MM.1S (cell line): ENCODE measurements around the gene CCDC88B.

Experiments used
- EZH2 ChIP-seq: fragments of 300-600 bp; sonication (generic); optimal IDR thresholded peaks from 2 replicates; pipeline ENCODE3; 2017; ENCODE audit warnings: low read depth, mild to moderate bottlenecking, antibody characterized with exemption, low read length, mixed read lengths
- EZH2phosphoT487 ChIP-seq: fragments of 300-600 bp; sonication (generic); IDR thresholded peaks from 2 replicates; pipeline ENCODE4 v1.6.1; 2018; ENCODE audit warnings: antibody characterized with exemption, low read length
- TF ChIP-seq, protein P1 (sequence below): fragments of 300-600 bp; sonication (generic); IDR thresholded peaks from 2 replicates; pipeline ENCODE4 v1.5.1; 2016; ENCODE audit warnings: antibody characterized with exemption, low read length, mixed read lengths

DNA sequence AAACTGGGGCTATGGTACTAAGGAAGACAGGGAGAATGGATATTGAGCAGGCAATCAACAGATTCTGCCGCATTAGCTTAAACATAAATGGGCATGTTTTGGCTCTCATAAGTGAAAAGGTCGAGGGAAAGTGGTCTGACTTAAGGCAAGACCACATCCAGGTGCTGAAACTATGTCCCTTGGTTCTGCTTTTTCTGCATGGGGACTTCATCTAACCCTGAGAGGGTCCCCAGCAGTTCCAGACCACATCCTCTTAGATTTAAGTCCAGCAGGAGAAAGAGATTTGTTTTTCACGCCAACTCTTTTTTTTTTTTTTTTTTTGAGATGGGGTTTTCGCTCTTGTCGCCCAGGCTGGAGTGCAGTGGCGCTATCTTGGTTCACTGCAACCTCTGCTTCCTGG, 24.4 kb downstream of the CCDC88B start:
- TF ChIP-seq, protein P1, sequence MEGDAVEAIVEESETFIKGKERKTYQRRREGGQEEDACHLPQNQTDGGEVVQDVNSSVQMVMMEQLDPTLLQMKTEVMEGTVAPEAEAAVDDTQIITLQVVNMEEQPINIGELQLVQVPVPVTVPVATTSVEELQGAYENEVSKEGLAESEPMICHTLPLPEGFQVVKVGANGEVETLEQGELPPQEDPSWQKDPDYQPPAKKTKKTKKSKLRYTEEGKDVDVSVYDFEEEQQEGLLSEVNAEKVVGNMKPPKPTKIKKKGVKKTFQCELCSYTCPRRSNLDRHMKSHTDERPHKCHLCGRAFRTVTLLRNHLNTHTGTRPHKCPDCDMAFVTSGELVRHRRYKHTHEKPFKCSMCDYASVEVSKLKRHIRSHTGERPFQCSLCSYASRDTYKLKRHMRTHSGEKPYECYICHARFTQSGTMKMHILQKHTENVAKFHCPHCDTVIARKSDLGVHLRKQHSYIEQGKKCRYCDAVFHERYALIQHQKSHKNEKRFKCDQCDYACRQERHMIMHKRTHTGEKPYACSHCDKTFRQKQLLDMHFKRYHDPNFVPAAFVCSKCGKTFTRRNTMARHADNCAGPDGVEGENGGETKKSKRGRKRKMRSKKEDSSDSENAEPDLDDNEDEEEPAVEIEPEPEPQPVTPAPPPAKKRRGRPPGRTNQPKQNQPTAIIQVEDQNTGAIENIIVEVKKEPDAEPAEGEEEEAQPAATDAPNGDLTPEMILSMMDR: no peak
- TF ChIP-seq EZH2 (no peak), EZH2phosphoT487 (no peak)
